ENCODE measurements around the gene ZKSCAN2. TPM values are rescaled to one million over a fixed set of nuclear protein-coding genes. Genes with fewer than 3 reads are reported as not detected.

The ZKSCAN2 gene
- total RNA-seq, 1 donor from 2014 or later = 8.5 TPM

GRCh38 chr16:25264597-25264996 is 7.0 kb upstream of the ZKSCAN2 start:
- Histone ChIP-seq H3K4me3 (ENCODE audit: insufficient read depth, low read depth, low read length) (no peak overlapping the region), H3K36me3 (ENCODE audit: insufficient read depth, low read length) (no peaks in the 10 kb centered on the region), H3K27me3 (ENCODE audit: insufficient read depth, low read length) (no peaks in the 10 kb centered on the region), H2AFZ (ENCODE audit: low read depth, low read length) (no peak overlapping the region), H3K27ac (ENCODE audit: low read depth, low read length) (no peak overlapping the region), H3K4me1 (ENCODE audit: insufficient read depth, low read length) (no peaks in the 10 kb centered on the region), H3K9me3 (ENCODE audit: insufficient read depth, low read depth, low read length) (no peaks in the 10 kb centered on the region), H3K9ac (ENCODE audit: low read length) (no peak overlapping the region), H4K20me1 (ENCODE audit: insufficient read depth, low read length) (peaks cover 83% of the 10 kb centered on the region), H3K79me2 (ENCODE audit: insufficient read depth, low read length) (peaks cover 32% of the 10 kb centered on the region), H3K4me2 (ENCODE audit: low read length) (no peak overlapping the region)
- peaks cover 1% of the 10 kb centered on the region for H3K36me3 Mint-ChIP-seq (ENCODE audit: low read depth, unreplicated experiment)
- no peaks in the 10 kb centered on the region for H3K27me3 Mint-ChIP-seq (ENCODE audit: low read depth, unreplicated experiment)
- no peak overlapping the region for H3K27ac Mint-ChIP-seq (ENCODE audit: unreplicated experiment)
- no peaks in the 10 kb centered on the region for H3K9me3 Mint-ChIP-seq (ENCODE audit: unreplicated experiment)
- DNase-seq (ENCODE audit: low read depth) = no peak
- H3K4me1 Mint-ChIP-seq (ENCODE audit: low read depth, unreplicated experiment) = peaks cover 4% of the 10 kb centered on the region
- no peak overlapping the region for H3K4me3 Mint-ChIP-seq (ENCODE audit: unreplicated experiment)
- TF ChIP-seq EZH2 (IDR thresholded peaks at IDR 0.05; ENCODE audit: insufficient read depth, low read length) (no peak), CTCF (IDR thresholded peaks at IDR 0.05; ENCODE audit: insufficient read depth, low read depth, low read length) (no peak)
- FAIRE-seq = no peak

DNA sequence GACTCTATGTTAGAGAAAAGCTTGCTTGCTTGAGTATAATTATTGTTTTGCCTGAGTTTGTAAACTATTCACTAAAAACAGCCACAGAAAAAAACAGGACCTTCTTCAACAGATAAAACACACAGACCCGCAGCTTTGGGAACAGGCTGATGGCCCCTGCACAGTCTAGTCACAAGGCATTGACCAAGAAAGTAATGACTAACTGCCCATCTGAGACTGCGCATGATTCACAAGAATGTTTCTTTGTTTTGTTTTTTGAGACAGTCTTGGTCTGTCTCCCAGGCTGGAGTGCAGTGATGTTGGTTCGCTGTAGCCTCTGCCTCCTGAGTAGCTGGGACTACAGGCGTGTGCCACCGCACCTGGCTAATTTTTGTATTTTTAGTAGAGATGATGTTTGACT is 2.8 kb upstream of the ZKSCAN2 start:
- peaks cover 53% of the 10 kb centered on the region for H3K79me2 ChIP-seq (ENCODE audit: insufficient read depth, low read length)
- no peak for DNase-seq (ENCODE audit: low read depth)
- no peak overlapping the region for H3K4me3 ChIP-seq (ENCODE audit: insufficient read depth, low read depth, low read length)
- Mint-ChIP-seq H3K4me1 (ENCODE audit: low read depth, unreplicated experiment) (peaks cover 18% of the 10 kb centered on the region), H3K36me3 (ENCODE audit: low read depth, unreplicated experiment) (no peaks in the 10 kb centered on the region), H3K27ac (ENCODE audit: unreplicated experiment) (no peak overlapping the region), H3K9me3 (ENCODE audit: unreplicated experiment) (no peaks in the 10 kb centered on the region), H3K27me3 (ENCODE audit: low read depth, unreplicated experiment) (no peaks in the 10 kb centered on the region), H3K4me3 (ENCODE audit: unreplicated experiment) (no peak overlapping the region)
- H3K27ac ChIP-seq (ENCODE audit: low read depth, low read length) = no peak overlapping the region
- H3K4me2 ChIP-seq (ENCODE audit: low read length) = no peak overlapping the region
- no peak for FAIRE-seq
- H4K20me1 ChIP-seq (ENCODE audit: insufficient read depth, low read length) = peaks cover 74% of the 10 kb centered on the region
- H3K4me1 ChIP-seq (ENCODE audit: insufficient read depth, low read length) = peaks cover 8% of the 10 kb centered on the region
- no peak overlapping the region for H3K9ac ChIP-seq (ENCODE audit: low read length)
- no peaks in the 10 kb centered on the region for H3K9me3 ChIP-seq (ENCODE audit: insufficient read depth, low read depth, low read length)
- no peak overlapping the region for H2AFZ ChIP-seq (ENCODE audit: low read depth, low read length)
- H3K27me3 ChIP-seq (ENCODE audit: insufficient read depth, low read length) = no peaks in the 10 kb centered on the region
- no peaks in the 10 kb centered on the region for H3K36me3 ChIP-seq (ENCODE audit: insufficient read depth, low read length)
- no peak for TF ChIP-seq CTCF (IDR thresholded peaks at IDR 0.05; ENCODE audit: insufficient read depth, low read depth, low read length)
- TF ChIP-seq EZH2 (IDR thresholded peaks at IDR 0.05; ENCODE audit: insufficient read depth, low read length) = no peak

GRCh38 chr16:25258861-25259179 is 1.2 kb upstream of the ZKSCAN2 start:
- Histone ChIP-seq H3K27ac (ENCODE audit: low read depth, low read length) (no peak overlapping the region), H3K9ac (ENCODE audit: low read length) (peak overlapping the region; percentile 98), H3K79me2 (ENCODE audit: insufficient read depth, low read length) (peaks cover 56% of the 10 kb centered on the region), H3K36me3 (ENCODE audit: insufficient read depth, low read length) (no peaks in the 10 kb centered on the region), H3K9me3 (ENCODE audit: insufficient read depth, low read depth, low read length) (no peaks in the 10 kb centered on the region), H3K4me1 (ENCODE audit: insufficient read depth, low read length) (peaks cover 8% of the 10 kb centered on the region), H2AFZ (ENCODE audit: low read depth, low read length) (no peak overlapping the region), H4K20me1 (ENCODE audit: insufficient read depth, low read length) (peaks cover 62% of the 10 kb centered on the region), H3K4me2 (ENCODE audit: low read length) (peak overlapping the region; percentile 90), H3K27me3 (ENCODE audit: insufficient read depth, low read length) (no peaks in the 10 kb centered on the region), H3K4me3 (ENCODE audit: insufficient read depth, low read depth, low read length) (peak overlapping the region; percentile 70)
- H3K27ac Mint-ChIP-seq (ENCODE audit: unreplicated experiment) = peak overlapping the region; percentile 98
- H3K4me1 Mint-ChIP-seq (ENCODE audit: low read depth, unreplicated experiment) = peaks cover 18% of the 10 kb centered on the region
- TF ChIP-seq EZH2 (IDR thresholded peaks at IDR 0.05; ENCODE audit: insufficient read depth, low read length) (no peak), CTCF (IDR thresholded peaks at IDR 0.05; ENCODE audit: insufficient read depth, low read depth, low read length) (no peak)
- H3K9me3 Mint-ChIP-seq (ENCODE audit: unreplicated experiment) = no peaks in the 10 kb centered on the region
- H3K27me3 Mint-ChIP-seq (ENCODE audit: low read depth, unreplicated experiment) = no peaks in the 10 kb centered on the region
- no peak for DNase-seq (ENCODE audit: low read depth)
- no peaks in the 10 kb centered on the region for H3K36me3 Mint-ChIP-seq (ENCODE audit: low read depth, unreplicated experiment)
- H3K4me3 Mint-ChIP-seq (ENCODE audit: unreplicated experiment) = peak overlapping the region; percentile 96
- no peak for FAIRE-seq

All from astrocyte (in vitro differentiated cells and primary cell).